ENCODE results near the gene CACNA1F.
"Not testable (repeated sequence)": the region's sequence is repeated elsewhere in the genome, so short reads cannot be mapped to it uniquely, and the experiment has no call there.

The CACNA1F gene

DNA sequence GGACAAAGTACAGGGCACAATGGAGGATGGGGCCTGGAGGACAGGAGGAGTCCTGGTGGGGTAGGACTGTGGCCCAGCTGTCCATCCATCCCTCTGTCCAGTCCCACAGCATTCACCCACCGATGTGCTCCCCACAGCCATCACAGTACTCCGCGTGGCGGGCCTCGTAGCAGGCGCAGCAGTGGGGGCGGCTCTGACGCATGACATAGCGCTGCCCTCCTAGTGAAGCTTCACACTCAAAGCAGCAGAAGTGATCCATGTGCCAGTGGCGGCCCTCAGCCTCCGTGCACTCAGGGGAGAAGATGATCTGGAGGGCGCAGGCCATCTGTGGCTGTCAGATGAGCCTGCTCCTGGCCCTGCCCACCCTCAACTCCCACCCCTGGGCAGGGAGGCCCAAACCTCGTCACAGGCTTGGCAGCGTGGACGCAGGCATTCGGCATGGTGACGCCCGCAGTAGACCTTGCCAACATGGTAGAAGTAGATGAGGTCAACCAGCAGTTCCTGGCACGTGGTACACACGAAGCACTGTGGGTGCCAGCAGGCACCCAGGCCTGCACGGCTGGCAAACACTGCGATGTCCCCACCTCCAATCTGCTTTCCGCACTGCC lies 55.2 kb downstream of the CACNA1F start:
- H3K4me1 Mint-ChIP-seq (ENCODE audit: low read depth), result peaks cover 15% of the 10 kb centered on the region
- no peak for DNase-seq (ENCODE audit: low spot score)
- H3K9me3 Mint-ChIP-seq, result no peaks in the 10 kb centered on the region
- no peak overlapping the region for H3K4me3 Mint-ChIP-seq
- no peak overlapping the region for H3K27ac Mint-ChIP-seq
- peaks cover 49% of the 10 kb centered on the region for H3K36me3 Mint-ChIP-seq (ENCODE audit: low read depth)
- no peaks in the 10 kb centered on the region for H3K27me3 Mint-ChIP-seq (ENCODE audit: low read depth)

- Mint-ChIP-seq H3K27me3 (ENCODE audit: low read depth) (no peaks in the 10 kb centered on the region), H3K4me3 (no peak overlapping the region), H3K36me3 (ENCODE audit: low read depth) (peaks cover 49% of the 10 kb centered on the region), H3K27ac (no peak overlapping the region), H3K4me1 (ENCODE audit: low read depth) (peaks cover 20% of the 10 kb centered on the region), H3K9me3 (no peaks in the 10 kb centered on the region)
- DNase-seq (ENCODE audit: low spot score), result no peak
Measured at GRCh38 chrX:49177338-49177833, 55.8 kb downstream of the CACNA1F start.

DNA sequence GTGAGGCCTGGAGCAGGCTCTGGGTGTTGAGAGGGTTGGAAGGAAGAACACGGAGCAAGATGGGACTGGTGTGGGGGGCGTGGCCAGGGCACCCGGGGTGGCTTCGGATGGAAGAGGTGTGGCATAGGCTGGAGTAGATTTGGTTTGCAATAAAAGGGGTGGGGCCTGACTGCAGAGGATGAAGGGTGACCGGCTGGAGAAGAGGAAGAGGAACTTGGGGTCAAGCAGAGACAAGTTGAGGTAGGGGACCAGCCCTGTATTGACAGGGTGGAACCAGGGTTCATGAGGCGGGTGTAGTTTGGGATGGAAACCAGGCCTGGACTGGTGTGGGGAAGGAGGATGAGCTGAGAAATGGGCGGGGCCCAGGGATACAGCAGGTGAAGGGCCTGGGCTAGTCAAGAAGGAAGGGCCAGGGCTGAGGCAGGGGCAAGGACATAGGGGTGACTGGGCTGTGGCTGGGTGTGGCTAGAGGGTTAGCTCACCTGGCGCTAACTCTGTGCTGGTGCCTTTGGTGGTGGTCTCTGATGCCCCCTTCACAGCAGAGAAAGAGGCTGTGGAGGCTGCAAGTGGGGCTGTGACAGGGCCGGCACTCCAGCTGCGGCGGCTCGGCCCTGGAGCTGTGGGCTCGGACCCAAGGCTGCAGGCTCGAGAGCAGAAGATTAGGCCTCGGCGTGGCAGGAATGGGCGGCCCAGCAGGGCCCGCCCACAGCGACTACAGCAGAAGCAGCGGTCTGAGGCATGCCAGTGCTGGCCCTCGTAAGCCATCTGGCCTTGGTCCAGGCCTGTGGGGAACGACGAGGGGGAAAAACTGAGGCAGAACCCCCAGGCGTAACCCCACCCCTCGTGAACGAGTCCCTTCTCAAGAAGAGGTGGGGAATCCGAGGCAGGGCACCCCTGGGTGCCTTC lies 56.5 kb downstream of the CACNA1F start:
- Mint-ChIP-seq H3K4me3 (no peak overlapping the region), H3K9me3 (no peaks in the 10 kb centered on the region), H3K27ac (no peak overlapping the region), H3K27me3 (ENCODE audit: low read depth) (no peaks in the 10 kb centered on the region), H3K36me3 (ENCODE audit: low read depth) (peaks cover 46% of the 10 kb centered on the region), H3K4me1 (ENCODE audit: low read depth) (peaks cover 20% of the 10 kb centered on the region)
- no peak for DNase-seq (ENCODE audit: low spot score)

DNA sequence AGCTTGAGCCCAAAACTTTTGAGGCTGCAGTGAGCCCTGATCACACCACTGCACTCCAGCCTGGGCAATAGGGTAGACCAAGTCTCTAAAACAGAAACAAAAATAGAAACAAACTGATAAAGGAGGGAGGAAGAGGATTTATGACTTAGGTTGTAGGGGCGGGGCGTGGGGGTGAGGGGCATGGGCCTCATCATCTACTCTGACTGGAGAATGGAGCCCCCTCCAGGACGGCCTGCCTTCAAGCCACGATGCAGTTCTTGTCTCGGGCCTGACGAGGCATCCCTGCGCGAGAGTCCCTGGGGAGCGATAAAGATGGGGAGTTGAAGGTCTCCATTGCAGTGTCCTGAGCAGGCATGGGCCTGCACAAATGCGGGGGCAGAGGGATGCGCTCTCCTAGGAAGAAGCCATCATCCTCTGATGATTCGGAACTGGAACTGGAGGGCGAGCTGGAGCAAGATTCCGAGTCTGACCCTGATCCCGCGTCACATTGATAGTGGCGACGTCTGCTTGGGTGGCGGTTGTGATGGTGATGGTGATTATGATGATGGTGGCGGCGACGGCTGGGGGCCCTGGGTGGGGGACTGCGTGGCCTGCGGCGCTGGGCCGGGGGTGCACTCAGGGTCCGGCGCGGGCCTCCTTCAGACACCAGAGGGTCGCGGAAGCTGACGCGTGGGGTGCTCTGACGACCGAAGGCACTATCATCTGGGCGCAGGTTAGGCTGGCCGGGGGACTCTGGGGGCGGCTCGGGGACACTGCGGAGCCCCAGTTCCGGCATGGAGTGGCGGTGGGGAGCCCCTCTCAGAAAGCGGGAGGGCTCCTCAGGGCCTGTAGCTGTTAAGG lies 57.5 kb downstream of the CACNA1F start:
- no peak overlapping the region for H3K27ac Mint-ChIP-seq
- H3K36me3 Mint-ChIP-seq (ENCODE audit: low read depth), result peaks cover 43% of the 10 kb centered on the region
- H3K27me3 Mint-ChIP-seq (ENCODE audit: low read depth), result no peaks in the 10 kb centered on the region
- DNase-seq (ENCODE audit: low spot score), result no peak
- H3K9me3 Mint-ChIP-seq, result no peaks in the 10 kb centered on the region
- H3K4me3 Mint-ChIP-seq, result no peak overlapping the region
- H3K4me1 Mint-ChIP-seq (ENCODE audit: low read depth), result peaks cover 20% of the 10 kb centered on the region

GRCh38 chrX:49174723-49175122 lies 58.4 kb downstream of the CACNA1F start:
- H3K4me1 Mint-ChIP-seq (ENCODE audit: low read depth), result peaks cover 20% of the 10 kb centered on the region
- H3K36me3 Mint-ChIP-seq (ENCODE audit: low read depth), result peaks cover 38% of the 10 kb centered on the region
- peak overlapping the region; percentile 8 for H3K27ac Mint-ChIP-seq
- no peak overlapping the region for H3K4me3 Mint-ChIP-seq
- DNase-seq (ENCODE audit: low spot score), result no peak
- no peaks in the 10 kb centered on the region for H3K9me3 Mint-ChIP-seq
- H3K27me3 Mint-ChIP-seq (ENCODE audit: low read depth), result no peaks in the 10 kb centered on the region

- Mint-ChIP-seq H3K4me3 (peak overlapping the region; percentile 87), H3K4me1 (ENCODE audit: low read depth) (peaks cover 20% of the 10 kb centered on the region), H3K36me3 (ENCODE audit: low read depth) (peaks cover 30% of the 10 kb centered on the region)
- not testable (repeated sequence) for DNase-seq (ENCODE audit: low spot score); H3K27ac Mint-ChIP-seq; H3K9me3 Mint-ChIP-seq; H3K27me3 Mint-ChIP-seq (ENCODE audit: low read depth)
Measured at GRCh38 chrX:49173544-49173943, 59.6 kb downstream of the CACNA1F start.

- Mint-ChIP-seq H3K27ac (peak overlapping the region; percentile 80), H3K4me3 (peak overlapping the region; percentile 87), H3K27me3 (ENCODE audit: low read depth) (no peaks in the 10 kb centered on the region), H3K4me1 (ENCODE audit: low read depth) (peaks cover 26% of the 10 kb centered on the region), H3K36me3 (ENCODE audit: low read depth) (peaks cover 26% of the 10 kb centered on the region), H3K9me3 (no peaks in the 10 kb centered on the region)
- peak; percentile 73 for DNase-seq (ENCODE audit: low spot score)
Measured at GRCh38 chrX:49172280-49172780, 60.8 kb downstream of the CACNA1F start.

- peak within 1 kb of the TSS; percentile 80 for H3K27ac Mint-ChIP-seq
- H3K4me1 Mint-ChIP-seq (ENCODE audit: low read depth), result peaks cover 28% of the 10 kb centered on the region
- no peaks in the 10 kb centered on the region for H3K9me3 Mint-ChIP-seq
- no peaks in the 10 kb centered on the region for H3K27me3 Mint-ChIP-seq (ENCODE audit: low read depth)
- H3K4me3 Mint-ChIP-seq, result peak within 1 kb of the TSS; percentile 87
- peaks cover 25% of the 10 kb centered on the region for H3K36me3 Mint-ChIP-seq (ENCODE audit: low read depth)
- peak; percentile 76 for DNase-seq (ENCODE audit: low spot score)
Measured at GRCh38 chrX:49171752-49172279, 61.3 kb downstream of the CACNA1F start, which contains the start of gene PLP2. TSS of gene PLP2 (plus strand) at chrX:49171898. CDS start at chrX:49172001, 103 bp downstream.

DNA sequence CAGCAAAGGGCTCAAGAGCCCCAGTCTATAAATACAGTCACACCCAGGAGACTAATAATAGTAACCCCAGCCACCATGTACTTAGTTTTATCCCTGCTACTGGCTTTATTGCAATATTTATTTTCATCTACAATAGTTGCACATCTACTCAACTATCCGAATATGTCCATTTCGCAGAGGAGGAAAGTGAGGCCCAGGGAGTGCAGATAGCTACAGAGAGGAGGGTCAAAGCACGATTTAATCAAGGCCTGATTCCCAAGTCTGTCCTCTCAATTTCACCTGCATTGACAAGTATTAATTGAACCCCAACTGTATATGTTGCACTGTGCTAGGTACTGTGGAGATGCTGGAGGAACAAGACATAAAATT lies 65.4 kb downstream of the CACNA1F start:
- Mint-ChIP-seq H3K36me3 (ENCODE audit: low read depth) (peaks cover 3% of the 10 kb centered on the region), H3K4me3 (peak overlapping the region; percentile 91), H3K27me3 (ENCODE audit: low read depth) (no peaks in the 10 kb centered on the region), H3K4me1 (ENCODE audit: low read depth) (peaks cover 31% of the 10 kb centered on the region), H3K9me3 (no peaks in the 10 kb centered on the region), H3K27ac (peak overlapping the region; percentile 98)
- no peak for DNase-seq (ENCODE audit: low spot score)

- Mint-ChIP-seq H3K27ac (peak overlapping the region; percentile 98), H3K4me1 (ENCODE audit: low read depth) (peaks cover 29% of the 10 kb centered on the region)
- peak; percentile 67 for DNase-seq (ENCODE audit: low spot score)
Measured at GRCh38 chrX:49166914-49167739, 66.0 kb downstream of the CACNA1F start.

GRCh38 chrX:49165901-49166881 lies 66.9 kb downstream of the CACNA1F start:
- no peaks in the 10 kb centered on the region for H3K27me3 Mint-ChIP-seq (ENCODE audit: low read depth)
- peak overlapping the region; percentile 91 for H3K4me3 Mint-ChIP-seq
- H3K36me3 Mint-ChIP-seq (ENCODE audit: low read depth), result no peaks in the 10 kb centered on the region
- DNase-seq (ENCODE audit: low spot score), result peak; percentile 62
- H3K4me1 Mint-ChIP-seq (ENCODE audit: low read depth), result peaks cover 32% of the 10 kb centered on the region
- H3K9me3 Mint-ChIP-seq, result no peaks in the 10 kb centered on the region
- H3K27ac Mint-ChIP-seq, result peak overlapping the region; percentile 98

More at GRCh38 chrX:49166914-49167739, 66.0 kb downstream of the CACNA1F start:
- Mint-ChIP-seq H3K4me3 (peak overlapping the region; percentile 91), H3K36me3 (ENCODE audit: low read depth) (no peaks in the 10 kb centered on the region), H3K9me3 (no peaks in the 10 kb centered on the region), H3K27me3 (ENCODE audit: low read depth) (no peaks in the 10 kb centered on the region)
